T-helper 2 cell (primary cell): ENCODE results near the gene EPM2A.
"Not testable (repeated sequence)": the region's sequence is repeated elsewhere in the genome, so short reads cannot be mapped to it uniquely, and the experiment has no call there.

ENCODE experiments used
- DNase-seq, 5 experiments: peaks; one replicate each; pipeline versions ENCODE4 v3.0.0 to v3.0.0-alpha.2; 2012 to 2022
- total RNA-seq, 2 donors: gene quantifications; one replicate each; lab custom pipeline; 2026; lab: John Stamatoyannopoulos, UW

The EPM2A gene
- total RNA-seq: 5.3 to 7.2 reads per million in 2 donors

GRCh38 chr6:145735356-145736165 lies at the start of gene EPM2A:
TSS of gene EPM2A (minus strand) at chr6:145735520. CDS start at chr6:145735498, 22 bp downstream.
- peak; percentile 27 to 85 (median 47) for DNase-seq

- no peak for DNase-seq
Observed at GRCh38 chr6:145784683-145785082, 49.4 kb upstream of the EPM2A start.

- no peak for DNase-seq
Observed at GRCh38 chr6:145783796-145784195, 48.5 kb upstream of the EPM2A start.

- DNase-seq: no peak
Observed at GRCh38 chr6:145772846-145773245, 37.5 kb upstream of the EPM2A start.

GRCh38 chr6:145765449-145765848 lies 30.1 kb upstream of the EPM2A start:
- DNase-seq: no peak

GRCh38 chr6:145763742-145764141 lies 28.4 kb upstream of the EPM2A start:
- no peak for DNase-seq

- DNase-seq: no peak
Observed at GRCh38 chr6:145761584-145761983, 26.3 kb upstream of the EPM2A start.

GRCh38 chr6:145758113-145758512 lies 22.8 kb upstream of the EPM2A start:
- no peak for DNase-seq

GRCh38 chr6:145756170-145756662 lies 20.9 kb upstream of the EPM2A start:
- no peak for DNase-seq

GRCh38 chr6:145755682-145756081 lies 20.4 kb upstream of the EPM2A start:
- DNase-seq: no peak

- no peak for DNase-seq
Observed at GRCh38 chr6:145752638-145753037, 17.3 kb upstream of the EPM2A start.

GRCh38 chr6:145749632-145750031 lies 14.3 kb upstream of the EPM2A start:
- peak in 1 of 5 experiments; percentile 29 for DNase-seq

- DNase-seq: no peak
Observed at GRCh38 chr6:145745861-145746260, 10.5 kb upstream of the EPM2A start.

GRCh38 chr6:145744619-145745018 lies 9.3 kb upstream of the EPM2A start:
- no peak for DNase-seq

GRCh38 chr6:145743332-145743731 lies 8.0 kb upstream of the EPM2A start:
- DNase-seq: no peak

GRCh38 chr6:145742472-145742871 lies 7.2 kb upstream of the EPM2A start:
- DNase-seq: not testable (repeated sequence)

GRCh38 chr6:145739685-145740084 lies 4.4 kb upstream of the EPM2A start:
- not testable (repeated sequence) for DNase-seq

- DNase-seq: no peak
Observed at GRCh38 chr6:145738265-145738664, 2.9 kb upstream of the EPM2A start.

GRCh38 chr6:145736661-145737144 lies 1.4 kb upstream of the EPM2A start:
- no peak for DNase-seq

GRCh38 chr6:145734486-145735355 lies 599 bp downstream of the EPM2A start:
- DNase-seq: peak; percentile 33 to 79 (median 48)

- DNase-seq: no peak
Observed at GRCh38 chr6:145733810-145734209, 1.5 kb downstream of the EPM2A start.

- DNase-seq: no peak
Observed at GRCh38 chr6:145733207-145733606, 2.1 kb downstream of the EPM2A start.

- no peak for DNase-seq
Observed at GRCh38 chr6:145731447-145731846, 3.9 kb downstream of the EPM2A start.
